Measurements from ENCODE around the gene PSMG3. TPM values are rescaled to one million over a fixed set of nuclear protein-coding genes. Genes with fewer than 3 reads are reported as not detected.

Gene PSMG3
- total and polyA plus RNA-seq, 8 donors = 4.9 to 71.5 (median 33.3) TPM; not detected in 1

DNA sequence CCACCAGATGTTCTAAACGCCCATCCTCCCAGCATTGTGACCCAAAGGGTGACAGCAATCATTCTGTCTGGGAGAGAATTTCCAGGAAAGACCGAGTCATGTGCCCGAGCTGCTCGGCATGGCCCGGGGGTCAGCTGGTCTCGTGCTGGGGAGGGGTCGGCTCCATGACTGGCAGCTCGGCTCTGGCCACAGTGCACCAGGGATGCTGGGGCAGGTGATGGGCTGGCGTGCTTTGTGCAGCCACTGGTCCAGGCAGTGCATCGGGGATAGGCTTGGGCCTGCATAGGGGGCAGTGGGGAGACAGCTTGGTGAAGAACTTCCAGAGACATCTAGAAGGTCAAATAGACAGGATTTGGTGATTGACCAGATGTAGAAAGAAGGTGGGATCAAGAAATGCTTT is 39.2 kb upstream of the PSMG3 start:
- intact Hi-C loops (cut with DNase I; ENCODE audit: low total_unique reads) = no loop called here
- Histone ChIP-seq H3K4me3 (no peak overlapping the region), H3K9me3 (no peaks in the 10 kb centered on the region), H3K4me1 (no peaks in the 10 kb centered on the region), H3K27me3 (peaks cover 0 to 65% (median 10%) of the 10 kb centered on the region in 3 donors), H3K36me3 (no peaks in the 10 kb centered on the region), H3K27ac (no peak overlapping the region)
- DNase-seq = no peak
- WGBS, 5 donors = 72 to 79% (median 74%) methylated on average over 10 of the region's 10 CpGs
- TF ChIP-seq, protein P1, sequence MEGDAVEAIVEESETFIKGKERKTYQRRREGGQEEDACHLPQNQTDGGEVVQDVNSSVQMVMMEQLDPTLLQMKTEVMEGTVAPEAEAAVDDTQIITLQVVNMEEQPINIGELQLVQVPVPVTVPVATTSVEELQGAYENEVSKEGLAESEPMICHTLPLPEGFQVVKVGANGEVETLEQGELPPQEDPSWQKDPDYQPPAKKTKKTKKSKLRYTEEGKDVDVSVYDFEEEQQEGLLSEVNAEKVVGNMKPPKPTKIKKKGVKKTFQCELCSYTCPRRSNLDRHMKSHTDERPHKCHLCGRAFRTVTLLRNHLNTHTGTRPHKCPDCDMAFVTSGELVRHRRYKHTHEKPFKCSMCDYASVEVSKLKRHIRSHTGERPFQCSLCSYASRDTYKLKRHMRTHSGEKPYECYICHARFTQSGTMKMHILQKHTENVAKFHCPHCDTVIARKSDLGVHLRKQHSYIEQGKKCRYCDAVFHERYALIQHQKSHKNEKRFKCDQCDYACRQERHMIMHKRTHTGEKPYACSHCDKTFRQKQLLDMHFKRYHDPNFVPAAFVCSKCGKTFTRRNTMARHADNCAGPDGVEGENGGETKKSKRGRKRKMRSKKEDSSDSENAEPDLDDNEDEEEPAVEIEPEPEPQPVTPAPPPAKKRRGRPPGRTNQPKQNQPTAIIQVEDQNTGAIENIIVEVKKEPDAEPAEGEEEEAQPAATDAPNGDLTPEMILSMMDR (IDR thresholded peaks at IDR 0.05) = no peak
- TF ChIP-seq EP300 (IDR thresholded peaks at IDR 0.05) (no peak), POLR2A (IDR thresholded peaks at IDR 0.05) (no peak), POLR2AphosphoS5 (IDR thresholded peaks at IDR 0.05) (no peak)

DNA sequence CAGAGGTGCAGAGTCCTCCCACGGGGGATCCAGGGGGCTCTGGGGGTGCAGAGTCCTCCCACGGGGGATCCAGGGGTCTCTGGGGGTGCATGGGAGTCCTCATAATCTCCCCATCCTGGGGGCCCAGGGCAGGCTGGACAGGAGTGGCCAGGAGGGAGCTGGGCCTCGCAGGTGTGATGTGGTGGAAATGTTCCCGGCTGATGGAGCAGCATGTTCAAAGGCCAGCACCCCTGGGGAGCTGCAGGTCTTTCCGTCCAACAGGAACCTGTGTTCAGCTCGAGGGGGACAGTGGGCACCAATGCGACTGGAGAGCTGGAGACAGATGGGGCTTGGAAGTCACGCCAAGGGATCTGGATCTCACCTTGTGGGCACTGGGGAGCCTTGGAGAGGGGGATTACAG is 38.5 kb upstream of the PSMG3 start:
- no peak for DNase-seq
- no peak for TF ChIP-seq EP300 (IDR thresholded peaks at IDR 0.05)
- no peak for TF ChIP-seq POLR2AphosphoS5 (IDR thresholded peaks at IDR 0.05)
- TF ChIP-seq, protein P1 (IDR thresholded peaks at IDR 0.05) = no peak
- TF ChIP-seq POLR2A (IDR thresholded peaks at IDR 0.05) = no peak
- Histone ChIP-seq H3K36me3 (no peaks in the 10 kb centered on the region), H3K4me3 (no peak overlapping the region), H3K4me1 (no peaks in the 10 kb centered on the region), H3K9me3 (no peaks in the 10 kb centered on the region), H3K27ac (no peak overlapping the region), H3K27me3 (peaks cover 0 to 72% (median 14%) of the 10 kb centered on the region in 3 donors)
- 80 to 89% (median 83%) methylated on average over 8 of the region's 8 CpGs for WGBS, 5 donors
- intact Hi-C loops (cut with DNase I; ENCODE audit: low total_unique reads) = no loop called here

DNA sequence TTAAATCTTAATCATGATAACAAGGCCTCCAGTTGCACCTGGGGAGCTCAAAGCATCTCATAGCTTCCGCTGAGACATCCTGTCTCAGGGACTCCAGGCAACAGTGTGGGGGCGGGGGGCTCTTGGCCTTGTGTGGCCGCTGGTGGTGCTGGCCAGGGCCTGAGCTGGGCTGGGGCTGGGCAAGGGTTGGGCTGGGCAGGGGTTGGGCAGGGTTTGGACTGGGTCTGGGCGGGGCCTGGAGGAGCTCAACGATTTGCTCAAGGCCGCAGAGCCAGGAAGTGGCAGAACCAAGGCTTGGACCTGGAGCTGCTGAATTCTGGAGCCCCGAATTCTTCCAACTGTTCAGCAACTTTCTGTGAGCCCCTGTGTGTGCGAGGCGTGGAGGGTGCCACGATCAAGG is 37.9 kb upstream of the PSMG3 start:
- Histone ChIP-seq H3K4me1 (no peaks in the 10 kb centered on the region), H3K27me3 (peaks cover 0 to 78% (median 15%) of the 10 kb centered on the region in 3 donors), H3K27ac (no peak overlapping the region), H3K9me3 (no peaks in the 10 kb centered on the region), H3K36me3 (no peaks in the 10 kb centered on the region), H3K4me3 (no peak overlapping the region)
- TF ChIP-seq, protein P1 (IDR thresholded peaks at IDR 0.05) = no peak
- TF ChIP-seq EP300 (IDR thresholded peaks at IDR 0.05) (no peak), POLR2A (IDR thresholded peaks at IDR 0.05) (no peak), POLR2AphosphoS5 (IDR thresholded peaks at IDR 0.05) (no peak)
- intact Hi-C loops (cut with DNase I; ENCODE audit: low total_unique reads) = no loop called here
- DNase-seq = no peak
- WGBS, 5 donors = 51 to 64% (median 59%) methylated on average over 10 of the region's 10 CpGs

DNA sequence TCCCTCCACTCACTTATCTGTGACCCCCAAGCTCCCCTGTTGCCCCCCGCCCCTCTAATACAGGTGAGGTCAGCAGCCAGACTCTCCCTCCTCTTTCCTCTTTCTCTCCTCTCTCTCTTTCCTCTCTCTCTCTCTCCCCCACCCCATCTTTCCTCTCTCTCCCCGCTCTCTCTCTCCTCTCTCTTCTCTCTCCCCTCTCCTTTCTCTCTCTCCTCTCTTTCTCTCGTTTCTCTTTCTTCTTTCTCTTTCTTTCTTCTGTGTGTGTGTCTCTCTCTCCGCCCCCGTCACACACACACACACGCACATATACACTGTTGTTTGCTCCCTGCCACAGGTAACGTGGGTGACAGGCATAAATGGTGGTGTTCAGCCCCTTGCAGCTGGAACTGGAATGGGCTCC is 37.2 kb upstream of the PSMG3 start:
- TF ChIP-seq POLR2A (IDR thresholded peaks at IDR 0.05) (no peak), POLR2AphosphoS5 (IDR thresholded peaks at IDR 0.05) (no peak), EP300 (IDR thresholded peaks at IDR 0.05) (no peak)
- TF ChIP-seq, protein P1 (IDR thresholded peaks at IDR 0.05) = no peak
- H3K9me3 ChIP-seq = no peaks in the 10 kb centered on the region
- no peaks in the 10 kb centered on the region for H3K36me3 ChIP-seq
- no peak overlapping the region for H3K27ac ChIP-seq
- 42 to 56% (median 49%) methylated on average over 7 of the region's 7 CpGs for WGBS, 5 donors
- intact Hi-C loops (cut with DNase I; ENCODE audit: low total_unique reads) = no loop called here
- H3K4me1 ChIP-seq = no peaks in the 10 kb centered on the region
- H3K4me3 ChIP-seq = no peak overlapping the region
- H3K27me3 ChIP-seq = peaks cover 0 to 85% (median 15%) of the 10 kb centered on the region in 3 donors
- DNase-seq = no peak
